Caki2 (cell line): ENCODE measurements around the gene PTPRM. TPM values are rescaled to one million over a fixed set of nuclear protein-coding genes. Genes with fewer than 3 reads are reported as not detected.

Experiments used
- DNase-seq: peaks from one replicate; pipeline ENCODE4 v3.0.0-alpha.2; 2015; ENCODE audit warnings: low read depth
- in situ Hi-C: cut with HindIII; loops from 2 replicates; pipeline ENCODE4 v1.10.0; 2016; ENCODE audit warnings: low sequenced_read_pairs, low pct_unique_long_range_greater_than_20kb, mixed read lengths
- total RNA-seq: library from RNA; depleted of rRNA; stranded (reverse); fragments of >200 nt; shearing (Covaris generic); gene quantifications from 2 replicates; pipeline ENCODE4 v1.2.3, GENCODE V29; 2014; ENCODE audit warnings: low replicate concordance

Gene PTPRM
- total RNA-seq, 1 experiment from 2014 or later = 29.1 TPM

DNA sequence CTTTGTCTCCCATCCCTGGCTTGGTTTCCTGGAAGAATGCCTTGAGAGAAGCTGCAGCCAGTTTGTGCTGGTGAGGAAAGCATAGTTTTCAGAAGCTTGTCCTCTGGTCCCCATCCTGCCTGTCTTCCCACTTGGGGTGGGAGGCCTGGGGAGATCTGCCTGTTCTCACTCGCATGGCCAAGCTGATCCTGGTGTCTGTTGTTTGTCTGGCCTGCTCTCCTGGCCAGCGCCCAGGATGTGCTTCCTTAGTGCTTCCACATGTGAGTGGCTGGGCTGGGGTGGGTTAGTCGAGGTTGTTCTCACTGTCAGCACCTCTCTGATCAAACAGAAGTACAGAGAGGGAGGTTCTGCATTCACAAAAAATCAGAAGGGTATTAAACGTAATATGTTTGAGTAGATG is 49.5 kb downstream of the PTPRM start:
- DNase-seq = no peak
- in situ Hi-C loops = no loop called here

DNA sequence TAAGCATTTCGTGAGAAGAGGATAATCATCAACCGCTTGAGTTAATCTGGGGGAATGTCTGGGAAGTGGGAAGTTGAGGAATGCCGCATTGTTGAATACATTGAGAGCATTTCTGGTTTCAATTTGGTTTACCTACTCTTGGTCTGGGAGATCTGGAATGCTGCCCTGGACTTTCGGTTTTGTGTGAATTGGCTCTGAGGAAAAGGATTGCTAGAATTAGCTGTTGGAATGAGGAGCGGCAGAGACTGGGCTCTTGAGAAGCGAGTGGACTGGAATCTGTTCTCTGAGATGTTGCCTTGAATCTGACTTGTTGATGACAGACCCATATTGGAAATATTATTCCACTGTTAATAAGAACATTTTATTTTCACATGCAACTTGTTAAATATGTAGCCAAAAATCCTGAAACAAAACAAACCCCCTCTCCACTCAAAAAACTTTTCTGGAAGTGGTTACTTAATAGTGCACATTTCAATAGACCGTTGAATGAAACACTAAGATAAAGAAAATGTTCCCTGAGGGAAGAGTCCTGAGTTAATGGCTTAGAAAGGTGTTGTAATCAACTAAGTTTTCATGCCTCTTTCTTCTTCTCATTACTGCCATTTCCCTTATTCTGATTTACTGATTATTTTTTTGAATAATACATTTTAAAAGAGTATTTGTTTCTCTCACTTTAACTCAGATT is 50.8 kb downstream of the PTPRM start:
- in situ Hi-C loops = no loop called here
- DNase-seq = no peak

DNA sequence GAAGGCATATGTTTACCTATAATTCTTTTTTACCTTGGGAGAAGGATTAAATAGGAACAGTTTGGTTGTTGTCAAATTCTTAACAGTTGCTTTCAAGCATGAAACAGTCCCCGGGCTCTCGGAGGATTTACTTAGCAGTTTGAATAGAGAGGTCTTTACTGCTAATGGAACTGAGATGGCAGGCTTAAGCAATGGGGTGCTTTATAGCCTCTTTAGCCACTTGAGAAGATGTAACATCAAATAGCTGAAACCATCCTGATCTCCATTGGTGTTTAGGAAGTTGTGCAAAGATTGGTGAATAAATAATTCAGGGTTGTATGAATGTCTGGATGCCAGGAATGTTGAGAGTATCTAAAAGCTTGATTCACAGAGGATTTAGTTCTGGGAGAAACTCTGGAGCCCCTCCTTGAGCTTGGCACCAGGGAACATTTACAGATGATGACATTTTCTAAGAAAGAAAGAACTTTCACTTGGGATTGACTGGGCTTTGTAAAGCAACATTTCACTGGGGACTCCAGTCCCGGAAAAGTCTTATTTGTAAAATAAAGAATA is 51.9 kb downstream of the PTPRM start:
- DNase-seq = no peak
- in situ Hi-C loops = no loop called here

DNA sequence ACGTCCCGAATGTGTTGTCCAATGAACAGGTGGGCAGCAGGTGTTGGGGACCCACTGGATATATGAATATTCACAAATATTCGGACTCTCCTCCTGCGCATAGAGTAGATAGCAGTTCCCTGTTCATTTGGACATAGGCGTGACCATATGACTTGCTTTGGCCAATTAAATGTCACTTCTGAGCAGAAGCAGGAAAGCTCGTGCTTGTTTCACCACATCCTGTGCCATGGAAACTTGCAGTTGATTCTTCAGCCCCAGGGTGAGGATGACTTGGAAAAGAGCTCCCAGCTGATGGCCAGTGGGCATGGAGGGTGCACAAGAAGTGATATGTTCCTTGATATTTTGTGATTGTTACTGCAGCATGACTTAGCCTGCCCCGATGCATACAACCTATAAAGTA is 52.6 kb downstream of the PTPRM start:
- no peak for DNase-seq
- in situ Hi-C loops = no loop called here

DNA sequence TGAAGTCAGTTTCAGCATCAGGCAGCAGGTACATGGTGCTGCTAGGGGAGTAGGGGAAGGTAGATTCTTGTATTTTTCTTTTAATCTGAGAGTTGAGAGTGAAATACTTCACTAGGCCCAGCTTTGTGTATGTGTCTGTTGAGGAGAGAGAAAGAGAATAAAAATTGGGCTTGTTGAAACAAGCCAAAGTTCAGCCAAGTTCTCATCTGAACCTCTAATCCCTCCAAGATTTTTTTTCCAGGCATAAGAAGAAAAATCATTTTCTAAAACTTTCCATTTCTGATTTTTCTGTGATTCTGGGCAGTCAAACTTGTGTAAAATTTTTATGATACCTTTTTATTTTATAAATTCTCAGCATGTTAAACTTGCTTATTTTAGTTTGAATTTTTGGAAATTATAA is 55.6 kb downstream of the PTPRM start:
- in situ Hi-C loops = no loop called here
- DNase-seq = no peak

DNA sequence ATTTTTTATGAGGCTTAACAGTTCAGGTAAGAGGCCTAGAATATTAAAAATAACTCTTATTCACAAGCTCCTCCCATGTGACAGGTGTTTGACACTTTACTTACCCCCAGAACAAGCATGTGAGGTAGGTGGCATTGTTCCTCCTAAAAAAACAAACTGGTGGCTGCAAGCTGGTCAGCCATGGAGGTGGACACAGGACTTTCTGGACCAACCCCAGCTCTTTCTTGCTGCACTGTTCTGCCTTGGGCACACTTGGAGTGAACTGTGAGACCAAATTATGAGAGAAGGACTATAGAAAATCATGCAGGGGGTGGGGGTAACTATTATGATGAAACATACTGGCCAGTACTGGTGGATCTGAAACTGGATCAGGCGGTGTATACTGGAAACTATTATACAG is 56.6 kb downstream of the PTPRM start:
- no peak for DNase-seq
- in situ Hi-C loops = no loop called here

DNA sequence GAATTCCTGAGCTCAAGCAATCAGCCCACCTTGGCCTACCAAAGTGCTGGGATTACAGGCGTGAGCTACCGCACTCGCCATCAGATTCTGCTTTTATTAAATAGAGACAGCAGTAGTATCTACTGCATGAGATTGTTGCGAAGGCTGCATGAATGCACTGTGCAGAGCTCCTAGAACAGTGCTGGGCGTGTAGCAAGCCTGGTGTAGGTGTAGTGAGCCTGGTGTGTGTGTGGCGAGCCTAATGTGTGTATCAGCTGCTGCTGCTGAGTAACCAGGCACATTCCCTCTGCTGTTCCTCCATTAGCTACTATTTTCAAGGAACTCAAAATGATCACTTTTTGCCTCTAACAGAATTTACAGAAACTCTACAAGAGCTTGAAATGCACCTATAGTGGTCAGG is 57.6 kb downstream of the PTPRM start:
- in situ Hi-C loops = no loop called here

DNA sequence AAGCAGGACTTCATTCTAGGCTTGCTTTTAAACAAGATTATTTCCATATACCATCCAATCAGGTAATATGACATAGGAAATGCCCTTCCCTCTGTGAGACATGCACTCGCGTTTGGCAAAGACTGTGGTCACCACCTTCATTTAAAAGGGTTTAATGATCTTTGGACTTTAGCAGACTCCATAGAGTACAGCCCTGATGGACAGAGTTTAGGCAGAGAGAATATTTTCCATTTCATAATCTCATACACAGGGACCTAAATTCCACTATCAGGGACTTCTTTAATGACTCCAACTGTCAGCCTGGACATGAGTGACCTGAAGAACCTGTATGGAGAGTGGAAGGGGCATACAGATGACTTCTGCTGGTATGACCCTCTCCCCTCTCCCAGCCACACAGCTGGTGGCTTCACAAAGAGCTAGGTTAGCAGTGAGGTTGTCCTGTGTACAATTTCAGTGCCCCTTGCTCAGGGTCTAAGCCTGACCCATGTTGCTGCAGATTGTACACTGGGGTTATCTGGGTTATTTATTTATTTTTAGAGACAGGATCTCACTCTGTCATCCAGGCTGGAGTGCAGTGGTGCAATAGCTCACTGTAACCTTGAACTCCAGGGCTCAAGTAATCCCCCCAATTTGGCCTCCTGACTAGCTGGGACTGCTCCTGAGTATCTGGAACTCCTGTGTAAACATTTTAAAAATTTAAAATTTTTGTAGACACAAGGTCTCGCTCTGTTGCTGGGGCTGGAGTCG is 59.2 kb downstream of the PTPRM start:
- DNase-seq = no peak
- in situ Hi-C loops = no loop called here

More for the DNA sequence above, 57.6 kb downstream of the PTPRM start:
- no peak for DNase-seq

DNA sequence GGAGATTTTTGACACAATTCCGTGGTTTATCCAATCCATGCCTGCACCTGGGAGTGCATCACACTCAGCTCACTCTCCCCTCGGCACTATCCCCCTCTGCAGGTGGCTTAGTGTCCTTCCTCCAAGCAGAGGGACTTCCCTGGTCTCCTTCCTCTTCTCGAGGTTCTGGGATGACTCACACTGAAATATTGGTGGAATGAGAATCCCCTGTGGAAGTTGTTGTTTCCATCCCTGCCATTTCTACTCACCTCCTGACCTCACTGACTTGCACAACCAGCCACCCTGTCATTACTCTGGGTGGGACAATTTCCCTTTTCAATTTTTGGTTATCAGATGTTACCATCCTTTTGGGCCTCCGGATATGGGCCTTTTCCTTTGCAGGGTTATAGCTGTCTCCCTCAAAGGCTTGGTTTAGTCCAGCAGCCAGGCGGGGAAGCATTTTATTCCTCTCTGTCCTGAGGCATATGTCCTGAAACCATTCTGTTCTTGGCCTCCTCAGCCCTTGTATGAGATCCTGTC is 59.9 kb downstream of the PTPRM start:
- in situ Hi-C loops = no loop called here

DNA sequence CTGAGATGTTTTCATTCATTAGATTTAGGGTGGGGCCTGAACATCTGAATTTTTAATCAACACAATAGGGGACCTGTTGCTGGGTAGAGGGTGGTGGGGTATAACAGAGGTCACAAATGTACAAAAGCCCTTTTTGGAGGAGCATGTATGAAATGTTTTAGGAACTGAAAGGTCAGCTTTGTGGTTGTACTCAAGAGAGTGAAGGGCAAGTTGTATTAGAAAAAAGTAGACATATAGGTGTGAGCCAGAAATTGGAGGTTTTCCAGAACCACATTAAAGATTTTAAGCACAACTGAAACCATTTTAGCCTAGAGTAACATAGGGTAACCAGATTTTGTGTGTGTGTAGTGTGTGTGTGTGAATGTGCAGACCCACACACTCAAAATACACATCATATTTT is 62.3 kb downstream of the PTPRM start:
- DNase-seq = no peak
- in situ Hi-C loops = no loop called here

More for the DNA sequence above, 59.9 kb downstream of the PTPRM start:
- peak; percentile 28 for DNase-seq

DNA sequence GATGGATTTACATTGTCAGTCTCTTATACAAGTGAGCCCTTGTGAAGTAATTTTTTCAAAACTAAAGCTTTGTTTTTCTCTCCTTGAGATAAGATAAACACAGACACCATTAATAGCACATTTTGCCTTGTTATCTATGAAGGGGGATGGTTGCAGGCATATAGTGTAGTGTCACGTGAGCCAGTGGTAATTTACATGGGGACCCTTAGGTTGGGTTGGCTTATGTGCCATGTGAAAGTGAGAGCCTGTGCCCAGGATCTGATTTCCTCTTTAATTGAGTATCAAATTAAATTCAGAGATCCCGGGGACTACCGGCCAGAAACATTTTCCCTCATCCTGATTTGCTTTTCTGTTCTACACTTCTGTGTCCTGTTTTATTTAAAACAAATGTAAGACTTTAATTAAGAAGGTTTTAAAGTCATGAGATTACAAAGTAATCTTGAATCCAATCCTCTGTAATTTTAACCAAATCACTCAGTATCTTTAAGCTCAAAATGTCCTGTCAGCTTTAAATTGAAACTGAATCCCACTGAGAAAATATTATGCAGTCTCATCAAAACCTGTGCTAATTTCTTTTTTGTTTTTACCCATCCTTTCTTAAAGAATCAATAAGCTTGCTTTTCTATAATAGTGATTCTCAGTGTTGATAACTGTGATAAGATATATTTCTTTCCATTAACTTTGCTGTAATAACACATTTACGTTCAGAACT is 63.8 kb downstream of the PTPRM start:
- in situ Hi-C loops = no loop called here
- DNase-seq = no peak

DNA sequence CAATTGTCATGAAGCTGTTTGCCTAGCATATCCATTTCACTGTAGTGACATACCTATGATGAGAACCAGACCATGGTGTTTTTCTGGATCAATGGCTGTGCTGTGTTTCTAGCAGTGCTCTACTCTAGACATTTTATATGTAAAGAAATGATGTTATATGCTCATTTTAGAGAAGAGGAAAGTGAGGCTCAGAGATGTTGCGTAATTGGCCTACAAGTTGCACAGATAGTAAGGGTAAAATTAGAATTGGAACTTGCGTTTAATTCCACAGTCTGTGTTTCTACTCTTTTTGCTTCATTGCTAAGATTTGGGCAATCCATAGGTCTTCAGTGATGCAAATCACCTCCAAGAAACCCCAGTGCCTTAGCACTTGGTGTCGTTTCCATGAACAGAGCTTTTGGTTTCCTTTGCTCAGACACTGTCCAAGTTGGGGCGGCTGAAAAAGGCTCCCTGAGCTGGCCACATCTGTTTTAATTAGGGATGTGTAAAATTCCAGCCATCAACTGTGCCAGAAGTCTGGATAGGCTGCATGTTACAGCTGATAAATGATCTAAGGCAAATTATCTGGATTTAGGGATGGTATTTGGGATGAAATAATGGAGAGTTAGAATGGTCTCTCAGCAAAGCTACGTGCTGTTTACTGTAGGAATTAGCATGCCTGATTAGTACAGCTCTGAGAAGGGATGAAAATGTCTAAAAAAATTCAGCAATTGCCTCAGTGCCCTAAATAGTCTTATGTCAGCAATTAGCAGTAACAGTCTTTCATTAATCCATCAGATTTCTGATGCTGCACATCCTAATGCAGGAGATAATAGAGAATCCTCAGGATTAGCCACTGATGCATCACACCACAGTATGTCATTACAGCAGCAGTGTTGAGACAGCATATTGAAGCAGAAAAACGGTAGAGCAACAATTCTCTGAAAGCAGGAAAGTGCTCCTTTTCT is 65.3 kb downstream of the PTPRM start:
- no peak for DNase-seq
- in situ Hi-C loops = no loop called here

DNA sequence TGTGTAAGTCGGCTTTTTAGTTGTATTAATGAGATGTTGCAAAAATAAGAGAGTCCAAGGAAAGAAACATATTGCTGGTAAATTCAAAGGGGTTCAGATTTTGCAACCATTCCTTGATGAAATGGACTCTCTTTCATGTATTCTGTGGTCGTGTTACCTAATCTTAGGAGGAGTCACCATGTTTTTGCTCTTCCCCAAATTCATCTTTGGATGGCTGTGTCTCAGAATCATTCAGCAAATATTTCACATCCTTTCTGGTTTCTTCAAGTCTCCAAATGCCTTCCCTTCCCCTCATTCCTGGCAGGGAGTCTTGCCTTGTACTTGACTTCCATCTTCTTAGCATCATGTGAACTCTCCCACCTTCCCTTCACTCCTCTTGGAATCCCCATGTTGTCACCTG is 66.1 kb downstream of the PTPRM start:
- in situ Hi-C loops = no loop called here
- no peak for DNase-seq

DNA sequence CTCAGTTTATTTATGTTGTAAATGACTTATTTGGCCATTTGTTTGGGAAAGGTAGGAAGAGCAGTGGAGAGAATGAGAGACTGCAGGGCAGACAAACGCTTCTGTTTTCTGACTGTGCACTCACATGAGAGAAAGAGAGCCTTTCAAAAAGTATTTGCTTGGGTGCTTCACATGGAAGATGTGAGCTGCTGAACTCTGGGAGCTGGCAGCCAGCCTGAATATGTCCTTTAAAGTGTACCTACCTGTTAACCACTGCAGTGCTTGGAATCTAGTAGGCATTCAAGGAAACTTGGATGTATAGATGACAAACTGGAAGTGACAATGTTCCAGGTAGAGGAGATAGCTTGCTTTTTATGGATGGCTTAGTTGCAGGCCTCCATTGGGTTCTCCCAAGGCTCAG is 68.8 kb downstream of the PTPRM start:
- no peak for DNase-seq
- in situ Hi-C loops = no loop called here

DNA sequence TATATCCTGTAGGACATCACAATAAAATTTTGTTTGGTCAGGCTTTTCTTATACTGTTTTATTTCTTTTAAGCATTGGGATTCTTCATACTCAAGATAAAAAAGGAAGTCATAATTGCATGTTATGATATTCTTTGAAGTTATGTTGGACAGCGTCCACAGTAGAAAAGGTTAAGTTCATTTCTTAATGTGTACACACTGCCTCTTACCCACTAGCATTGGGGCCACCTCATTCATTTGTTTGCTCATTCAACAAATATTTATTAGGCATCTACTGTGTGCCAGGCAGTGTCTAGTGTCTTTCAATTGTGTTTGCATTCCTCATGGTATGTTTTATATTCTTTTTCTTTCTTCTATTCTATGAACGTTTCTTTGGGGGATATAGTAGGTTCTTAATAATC is 70.2 kb downstream of the PTPRM start:
- no peak for DNase-seq
- in situ Hi-C loops = no loop called here

DNA sequence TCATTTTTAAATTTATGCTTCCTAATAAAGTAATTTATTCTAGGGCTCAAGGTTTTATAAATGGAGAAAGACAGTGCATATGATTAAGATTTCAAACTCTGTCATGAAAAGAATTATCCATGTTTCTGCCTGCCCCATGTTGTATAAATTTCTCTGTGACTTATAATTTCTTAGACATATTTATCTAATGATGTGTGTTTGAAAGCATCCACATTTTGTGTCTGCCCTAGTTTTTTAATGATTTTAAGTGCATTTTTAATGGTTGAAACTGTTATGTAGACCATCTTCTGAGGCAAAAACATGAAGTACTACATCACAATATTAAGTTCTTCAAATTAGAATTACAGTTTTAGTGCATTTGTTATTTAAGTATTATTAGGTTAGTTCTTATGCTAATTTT is 71.2 kb downstream of the PTPRM start:
- no peak for DNase-seq
- in situ Hi-C loops = no loop called here

DNA sequence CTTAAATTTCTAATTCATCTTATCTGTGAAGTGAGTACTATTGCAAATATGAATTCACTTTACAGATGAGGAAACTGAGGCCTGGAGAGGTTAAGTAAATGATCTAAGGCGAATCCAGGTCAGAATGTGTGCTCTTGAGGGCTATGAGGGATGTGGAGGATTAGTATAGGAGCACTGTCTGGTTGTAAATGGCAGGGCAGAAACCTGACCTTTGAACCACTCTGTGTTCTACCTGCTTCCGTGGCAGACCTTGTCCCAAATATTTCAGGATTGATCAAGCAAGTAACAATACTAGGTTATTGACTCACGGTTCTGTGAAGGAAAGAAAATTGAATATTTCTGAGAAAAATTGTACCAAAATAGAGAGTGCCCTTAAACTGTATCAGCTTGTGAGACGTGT is 74.7 kb downstream of the PTPRM start:
- in situ Hi-C loops = no loop called here
- no peak for DNase-seq

DNA sequence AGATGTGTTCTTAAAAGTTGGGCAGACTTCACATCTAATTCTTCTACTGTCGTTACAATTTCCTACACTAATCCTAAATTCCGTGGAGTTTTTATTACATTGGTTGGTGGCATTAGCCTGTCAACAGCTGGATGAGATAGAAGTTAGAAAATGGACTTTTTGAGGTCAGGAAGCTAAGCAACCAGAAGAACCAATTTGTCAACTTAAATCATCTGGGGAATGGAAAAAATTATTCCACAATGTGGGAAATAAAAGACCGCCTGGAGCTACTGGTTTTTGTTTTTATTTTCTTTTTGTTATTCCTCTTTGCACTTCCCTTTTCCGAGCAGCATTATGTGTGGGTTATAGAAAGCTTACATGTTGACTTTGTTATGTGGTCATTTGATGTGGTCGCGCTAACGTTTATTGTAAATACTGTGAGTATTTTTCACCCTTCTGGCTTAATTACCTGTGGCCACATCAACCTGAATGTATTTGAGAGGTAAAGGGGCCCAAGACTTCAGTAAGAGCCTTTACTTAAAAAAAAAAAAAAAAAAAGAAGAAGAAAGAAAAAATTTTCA is 75.3 kb downstream of the PTPRM start:
- DNase-seq = no peak
- in situ Hi-C loops = no loop called here
